Dedifferentiated amniotic fluid mesenchymal stem cell (primary cell): ENCODE results near the gene PAN3.

ENCODE experiments used
- DNase-seq: peaks from one replicate; pipeline ENCODE4 v3.0.0-alpha.2; 2016; ENCODE audit errors: extremely low spot score

PAN3 gene

GRCh38 chr13:28220166-28220565 lies 81.8 kb downstream of the PAN3 start:
- DNase-seq, result no peak

- DNase-seq, result no peak
These were observed 91.4 kb downstream of the PAN3 start for GRCh38 chr13:28229522-28230411.

- DNase-seq, result no peak
These were observed 93.3 kb downstream of the PAN3 start for GRCh38 chr13:28231642-28232041.

- DNase-seq, result no peak
These were observed 99.6 kb downstream of the PAN3 start for GRCh38 chr13:28237944-28238343.

- DNase-seq, result no peak
These were observed 101.0 kb downstream of the PAN3 start for GRCh38 chr13:28239374-28239773.

- no peak for DNase-seq
These were observed 107.1 kb downstream of the PAN3 start for GRCh38 chr13:28245465-28245864.

- DNase-seq, result no peak
These were observed 108.5 kb downstream of the PAN3 start for GRCh38 chr13:28246891-28247290.

GRCh38 chr13:28248080-28248479 lies 109.7 kb downstream of the PAN3 start:
- no peak for DNase-seq

GRCh38 chr13:28250542-28250941 lies 112.2 kb downstream of the PAN3 start:
- no peak for DNase-seq

GRCh38 chr13:28251466-28251865 lies 113.1 kb downstream of the PAN3 start:
- no peak for DNase-seq

GRCh38 chr13:28252547-28252946 lies 114.2 kb downstream of the PAN3 start:
- DNase-seq, result no peak

- DNase-seq, result no peak
These were observed 119.0 kb downstream of the PAN3 start for GRCh38 chr13:28257305-28257704.

GRCh38 chr13:28258417-28258816 lies 120.1 kb downstream of the PAN3 start:
- DNase-seq, result no peak

- DNase-seq, result no peak
These were observed 129.2 kb downstream of the PAN3 start for GRCh38 chr13:28267497-28267896.

GRCh38 chr13:28268800-28269223 lies 130.5 kb downstream of the PAN3 start:
- no peak for DNase-seq

- DNase-seq, result no peak
These were observed 132.9 kb downstream of the PAN3 start for GRCh38 chr13:28271056-28271840.

GRCh38 chr13:28273919-28274318 lies 135.6 kb downstream of the PAN3 start:
- no peak for DNase-seq

- DNase-seq, result no peak
These were observed 144.1 kb downstream of the PAN3 start for GRCh38 chr13:28282451-28282850.

- no peak for DNase-seq
These were observed 145.3 kb downstream of the PAN3 start for GRCh38 chr13:28283600-28283999.

- no peak for DNase-seq
These were observed 147.9 kb downstream of the PAN3 start for GRCh38 chr13:28286263-28286662.

- DNase-seq, result no peak
These were observed 159.0 kb downstream of the PAN3 start for GRCh38 chr13:28297341-28297740.

- no peak for DNase-seq
These were observed 161.6 kb downstream of the PAN3 start for GRCh38 chr13:28299916-28300315.

- no peak for DNase-seq
These were observed 163.5 kb downstream of the PAN3 start for GRCh38 chr13:28301839-28302238.
